ENCODE data around the gene UQCRC1.

UQCRC1 gene

DNA sequence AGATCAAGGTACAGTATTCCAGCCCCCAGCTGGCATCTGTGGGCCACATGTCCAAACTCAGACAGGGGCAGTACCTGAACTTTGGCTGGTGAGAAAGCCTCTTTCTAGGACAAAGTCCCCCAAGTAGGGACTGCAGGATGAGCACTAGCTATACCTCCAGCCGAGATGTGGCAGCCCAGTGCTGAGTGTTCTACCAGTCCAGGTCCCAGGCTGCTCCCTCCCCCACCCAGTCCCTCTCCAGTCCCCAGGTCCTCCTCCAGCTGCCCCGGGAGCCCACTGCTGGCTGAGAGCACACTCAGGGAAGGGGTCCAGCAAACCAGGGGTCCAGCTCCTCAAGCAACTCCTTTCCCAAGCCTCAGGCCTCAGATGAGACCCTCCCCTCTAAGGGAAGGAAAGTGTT is 24.3 kb upstream of the UQCRC1 start:
- DNase-seq (ENCODE audit: low read depth in 2 of 2, low spot score in 1 of 2): no peak

DNA sequence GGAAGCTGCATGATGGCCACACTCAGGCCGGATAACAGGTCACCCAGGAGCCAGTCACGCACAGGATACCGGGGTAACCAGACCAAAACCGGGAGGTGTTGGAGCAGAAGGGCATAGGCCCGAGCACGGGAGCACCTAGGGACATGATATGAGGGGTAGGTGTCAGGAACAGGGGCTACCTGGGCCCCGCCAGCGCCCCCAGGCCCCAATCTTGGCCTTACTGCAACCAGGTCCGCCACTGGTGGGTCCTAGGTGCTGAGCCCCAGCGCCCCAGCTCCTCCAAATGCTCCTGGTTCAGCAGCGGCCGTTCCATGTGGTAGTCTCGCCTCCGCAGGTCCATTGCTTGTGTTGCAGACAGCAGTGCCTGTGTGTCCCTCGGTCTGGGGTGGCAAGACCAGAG is 23.8 kb upstream of the UQCRC1 start:
- no peak for DNase-seq (ENCODE audit: low read depth in 2 of 2, low spot score in 1 of 2)

DNA sequence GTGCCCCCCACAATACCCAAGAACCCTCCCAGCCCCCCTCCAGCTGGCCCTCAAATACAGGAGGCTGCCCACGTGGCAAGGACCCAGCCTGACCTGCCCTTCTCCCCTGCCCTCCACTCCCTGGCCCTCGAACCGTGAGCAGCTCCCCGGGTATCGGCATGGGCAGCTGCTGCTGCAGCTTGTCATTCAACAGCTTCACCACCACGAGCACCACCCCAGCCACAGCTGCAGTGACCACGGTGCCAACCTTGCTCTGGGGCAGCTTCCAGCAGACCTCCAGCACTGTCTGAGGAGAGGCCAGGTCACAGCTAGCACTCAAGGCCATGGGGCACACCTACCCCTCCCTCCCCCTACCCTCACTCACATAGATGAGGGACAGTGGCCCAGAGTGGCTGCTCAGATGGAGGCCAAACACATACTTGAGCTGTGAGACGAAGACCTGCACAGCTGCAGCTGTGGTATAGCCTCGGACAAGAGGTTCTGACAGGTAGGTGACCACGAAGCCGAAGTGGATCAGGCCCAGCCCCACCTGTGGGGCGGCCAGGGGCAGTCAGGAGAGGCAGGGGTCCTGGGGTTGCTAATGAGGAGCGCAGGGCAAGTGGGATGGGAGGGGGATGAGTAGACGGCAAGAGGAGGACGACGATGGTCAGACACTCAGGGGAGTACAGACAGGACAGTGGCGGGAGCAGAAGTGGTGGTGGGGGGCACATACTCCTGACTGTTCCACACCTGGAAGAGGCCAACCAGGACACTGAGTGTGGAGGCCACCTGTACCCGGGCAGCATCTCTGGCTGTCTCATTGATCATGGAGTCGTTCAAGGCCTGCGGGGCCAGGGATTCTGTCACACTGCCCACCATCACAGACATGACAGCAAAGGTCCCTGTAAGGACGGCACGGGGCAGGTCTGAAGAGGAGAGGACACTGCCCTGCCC is 22.3 kb upstream of the UQCRC1 start:
- no peak for DNase-seq (ENCODE audit: low read depth in 2 of 2, low spot score in 1 of 2)

DNA sequence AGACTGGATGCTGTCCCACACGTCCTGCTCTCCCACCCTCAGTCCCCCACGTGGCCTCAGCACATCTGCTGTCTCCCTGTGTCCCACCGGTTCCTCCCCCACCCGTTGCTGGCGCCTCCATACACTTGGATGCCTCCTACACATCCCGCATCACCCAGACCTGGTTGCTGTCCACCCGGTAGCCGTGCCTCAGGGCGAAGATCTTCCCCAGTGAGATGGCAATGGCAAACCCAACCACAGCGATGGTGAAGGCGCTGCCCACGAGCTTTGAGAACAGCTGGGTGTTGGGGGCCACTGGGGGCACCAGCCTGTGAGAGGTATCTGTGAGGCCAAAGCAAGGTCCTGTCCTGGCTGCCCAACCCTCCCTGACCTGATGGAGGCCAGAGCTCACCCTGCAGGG is 21.4 kb upstream of the UQCRC1 start:
- DNase-seq (ENCODE audit: low read depth in 2 of 2, low spot score in 1 of 2): no peak

DNA sequence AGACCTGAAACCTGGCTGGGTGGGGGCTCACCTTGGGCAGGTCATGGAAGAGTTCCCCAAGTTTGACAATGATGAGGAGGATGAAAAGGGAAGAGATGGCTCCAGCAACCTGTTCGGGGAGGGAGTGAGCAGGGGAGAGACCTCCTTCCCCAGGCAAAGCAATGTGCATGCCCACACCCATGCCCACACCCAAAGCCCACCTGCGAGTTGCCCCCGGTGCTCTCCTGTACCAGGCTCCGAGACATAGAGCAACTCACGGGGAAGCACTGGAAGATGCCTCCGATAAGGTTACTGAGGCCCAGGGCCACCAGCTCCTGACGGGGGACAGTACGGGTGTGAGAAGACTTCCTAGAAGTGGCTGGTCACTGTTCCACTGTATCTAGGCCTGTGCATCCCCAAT is 21.0 kb upstream of the UQCRC1 start:
- DNase-seq (ENCODE audit: low read depth in 2 of 2, low spot score in 1 of 2): no peak

DNA sequence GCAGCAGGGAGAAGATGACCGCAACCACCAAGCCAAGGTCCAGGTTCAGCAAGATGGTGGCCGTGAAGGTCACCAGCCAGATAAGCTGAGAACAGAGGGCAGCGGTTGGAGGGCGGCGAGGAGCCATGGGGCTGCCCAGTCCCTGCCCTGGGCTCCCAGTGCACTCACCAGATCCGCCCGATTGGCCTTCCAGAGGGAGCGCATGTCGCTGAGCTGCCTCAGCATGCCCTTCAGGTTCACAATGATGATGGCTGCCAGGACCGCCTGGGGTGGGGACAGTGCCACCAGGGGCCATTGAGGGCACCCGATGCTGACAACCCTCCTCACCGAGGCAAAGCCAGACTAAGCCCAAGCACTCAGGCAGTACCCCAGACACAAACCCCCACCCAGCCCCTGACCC is 20.4 kb upstream of the UQCRC1 start:
- DNase-seq (ENCODE audit: low read depth in 2 of 2, low spot score in 1 of 2): no peak

DNA sequence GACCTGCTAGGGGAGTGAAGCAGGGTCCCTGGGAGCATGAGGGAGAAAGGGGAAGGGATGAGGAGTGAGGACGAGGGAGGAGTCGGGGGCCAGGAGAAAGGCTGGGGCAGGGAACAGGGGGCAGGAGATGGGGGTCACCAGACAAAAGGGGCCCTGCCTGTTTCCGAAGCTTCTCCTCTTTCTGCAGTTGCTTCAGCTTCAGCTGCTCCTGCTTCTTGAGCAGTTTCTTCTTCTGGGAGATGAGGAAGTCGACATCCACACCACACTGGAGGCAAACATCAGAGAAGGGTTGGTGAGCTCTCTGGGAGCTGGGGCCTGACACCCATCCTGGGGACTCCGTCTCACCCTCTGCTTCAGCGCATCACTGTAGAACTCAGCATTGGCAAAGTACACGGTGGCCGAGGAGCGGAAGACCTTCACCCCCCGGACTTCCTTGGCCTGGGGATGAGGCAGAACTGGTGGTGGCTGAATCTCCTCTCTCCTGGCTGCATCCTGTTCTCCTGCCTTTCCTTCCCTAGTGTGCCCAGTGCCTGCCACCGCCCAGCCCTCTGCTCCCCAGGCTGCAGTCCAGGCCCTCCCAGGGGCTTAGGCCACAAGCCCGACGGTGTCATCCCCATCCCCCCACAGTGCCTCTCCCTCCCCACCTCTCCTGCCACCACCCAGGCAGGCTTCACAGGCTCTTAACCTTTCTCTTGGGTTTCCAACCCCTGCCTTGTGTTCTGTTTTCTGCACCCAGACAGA is 19.0 kb upstream of the UQCRC1 start:
- no peak for DNase-seq (ENCODE audit: low read depth in 2 of 2, low spot score in 1 of 2)

DNA sequence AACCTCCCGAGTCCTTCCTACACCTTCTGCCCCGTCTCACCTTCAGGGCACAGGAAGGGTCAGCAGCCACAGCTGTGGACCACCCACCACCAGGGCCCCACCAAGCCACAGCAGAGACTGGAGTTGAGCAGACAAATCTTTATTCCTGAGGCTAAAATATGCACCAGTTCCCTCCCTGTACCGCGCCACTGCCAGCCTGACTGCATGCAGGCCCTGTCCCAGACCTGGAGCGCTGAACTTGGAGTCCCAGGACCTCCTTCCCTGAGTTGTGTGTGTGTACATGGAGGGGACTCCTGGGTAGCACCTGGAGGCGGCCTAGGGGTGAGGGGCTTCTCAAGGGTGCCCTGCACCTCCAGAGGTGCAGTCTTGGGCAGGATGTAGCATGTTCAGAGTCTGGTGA is 16.2 kb upstream of the UQCRC1 start:
- DNase-seq (ENCODE audit: low read depth in 2 of 2, low spot score in 1 of 2): no peak

DNA sequence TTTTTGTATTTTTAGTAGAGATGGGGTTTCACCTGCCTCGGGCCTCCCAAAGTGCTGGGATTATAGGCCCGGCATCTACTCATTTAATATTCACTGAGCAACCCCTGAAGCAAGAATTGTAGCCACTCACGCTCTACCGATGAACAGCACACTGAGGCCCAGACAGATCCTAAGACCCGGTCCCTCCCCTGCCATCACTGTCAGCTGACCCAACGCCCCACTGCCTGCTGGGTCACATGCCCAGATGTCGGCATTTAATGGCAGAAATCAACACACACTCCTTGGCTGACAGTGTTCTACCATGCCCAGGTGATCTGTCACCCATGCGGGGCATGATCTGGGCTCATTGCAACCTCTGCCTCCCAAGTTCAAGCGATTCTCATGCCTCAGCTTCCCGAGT is 15.3 kb upstream of the UQCRC1 start:
- no peak for DNase-seq (ENCODE audit: low read depth in 2 of 2, low spot score in 1 of 2)

DNA sequence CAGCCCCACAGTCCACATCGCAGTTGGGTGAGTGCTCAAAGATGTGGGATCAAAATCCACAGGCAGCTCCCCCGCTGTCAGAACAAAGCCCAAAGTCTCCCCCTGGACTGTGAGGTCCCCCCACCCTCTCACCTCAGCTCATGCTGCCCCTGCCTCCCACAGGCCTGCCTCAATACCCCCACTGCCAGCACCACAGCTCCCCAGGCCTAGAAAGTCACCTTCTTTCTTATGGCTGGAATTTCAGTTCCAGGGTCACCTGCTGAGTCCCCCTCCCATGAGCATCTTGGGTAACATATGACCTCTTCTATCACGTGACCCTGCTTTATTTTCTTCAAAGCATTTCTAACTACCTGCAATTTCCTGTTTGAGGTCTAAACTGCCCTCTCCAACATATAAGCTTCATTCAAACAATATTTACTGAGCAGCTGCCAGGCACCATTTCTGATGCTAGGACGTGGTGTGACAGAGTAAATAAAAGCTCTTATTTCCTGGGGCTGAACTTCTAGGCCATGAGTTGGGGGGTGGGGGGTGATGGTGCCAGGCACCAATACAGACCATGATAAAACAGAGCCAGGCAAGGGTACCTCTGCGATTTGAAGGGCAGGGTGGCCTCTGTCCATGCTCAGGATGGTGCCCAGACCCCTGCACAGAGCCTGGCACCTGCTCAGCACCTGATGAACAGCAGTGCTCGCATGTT is 14.6 kb upstream of the UQCRC1 start:
- DNase-seq (ENCODE audit: low read depth in 2 of 2, low spot score in 1 of 2): no peak

DNA sequence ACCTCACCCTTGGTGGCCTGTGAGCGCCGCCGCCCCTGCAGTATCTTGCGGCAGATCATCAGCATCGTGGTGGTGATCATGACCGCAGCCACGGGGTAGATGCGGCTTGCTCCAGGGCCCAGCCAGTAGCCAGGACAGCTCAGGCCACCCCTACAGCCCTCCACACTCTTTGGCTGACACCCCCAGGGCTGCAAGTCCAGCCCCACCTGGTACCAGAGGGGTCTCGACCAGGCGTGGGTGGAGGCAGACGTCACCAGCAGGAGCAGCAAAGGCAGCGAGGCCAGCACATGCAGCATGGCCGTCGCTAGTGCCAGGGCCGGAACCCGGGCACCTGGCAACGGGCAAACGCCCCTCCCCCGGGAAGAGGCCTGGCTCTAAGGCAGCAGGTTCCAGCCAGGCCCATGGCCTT is 12.0 kb upstream of the UQCRC1 start, which contains the start of gene TMEM89:
Gene TMEM89, minus strand, starts transcription at position 309 of the 409 bp plus-strand sequence. Its CDS starts 13 bp downstream, at position 296.
- no peak for DNase-seq (ENCODE audit: low read depth in 2 of 2, low spot score in 1 of 2)

DNA sequence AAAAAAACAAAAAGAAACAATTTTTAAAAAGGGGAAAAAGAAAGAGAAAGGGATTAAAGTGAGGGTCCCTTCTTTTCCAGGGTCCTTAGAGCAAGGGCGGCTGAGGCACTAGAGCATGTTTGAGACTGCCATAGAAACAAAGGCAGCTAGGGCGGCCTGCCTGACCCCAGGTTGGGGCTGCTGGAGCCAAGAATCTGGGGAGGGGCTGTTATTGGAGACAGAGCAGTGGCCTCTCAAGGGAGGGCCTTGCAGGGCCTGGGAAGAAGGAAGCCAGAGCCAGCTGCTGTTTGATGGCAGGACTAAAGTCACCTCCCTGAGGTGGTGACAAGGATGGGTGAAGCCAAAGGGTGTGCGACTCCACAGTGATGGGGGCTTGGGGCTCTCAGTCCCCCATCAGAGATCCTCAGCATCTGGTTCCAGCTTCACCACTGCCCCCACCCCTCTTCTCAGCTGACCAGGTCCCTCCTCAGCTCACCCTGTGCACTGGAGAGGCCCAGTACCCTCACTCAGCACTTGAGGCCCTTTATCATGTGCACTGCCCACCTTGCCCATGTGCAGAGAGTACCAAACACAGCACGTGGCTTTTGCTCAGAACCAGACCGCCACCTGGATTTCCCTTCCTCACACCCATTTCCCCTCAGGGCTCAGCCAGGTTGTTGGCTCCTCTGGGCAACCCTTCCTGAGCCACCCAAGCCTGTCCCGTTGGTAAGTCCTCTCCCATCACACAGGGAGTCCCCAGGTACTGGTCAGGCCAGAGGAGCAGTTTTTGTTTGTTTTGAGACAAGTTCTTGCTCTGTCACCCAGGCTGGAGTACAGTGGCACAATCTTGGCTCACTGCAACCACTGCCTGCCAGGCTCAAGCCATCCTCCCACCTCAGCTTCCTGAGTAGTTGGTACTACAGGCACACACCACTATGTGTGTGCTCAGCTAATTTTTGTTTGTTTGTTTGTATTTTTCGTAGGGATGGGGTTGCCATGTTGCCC is 10.4 kb upstream of the UQCRC1 start:
- DNase-seq (ENCODE audit: low read depth in 2 of 2, low spot score in 1 of 2): no peak

DNA sequence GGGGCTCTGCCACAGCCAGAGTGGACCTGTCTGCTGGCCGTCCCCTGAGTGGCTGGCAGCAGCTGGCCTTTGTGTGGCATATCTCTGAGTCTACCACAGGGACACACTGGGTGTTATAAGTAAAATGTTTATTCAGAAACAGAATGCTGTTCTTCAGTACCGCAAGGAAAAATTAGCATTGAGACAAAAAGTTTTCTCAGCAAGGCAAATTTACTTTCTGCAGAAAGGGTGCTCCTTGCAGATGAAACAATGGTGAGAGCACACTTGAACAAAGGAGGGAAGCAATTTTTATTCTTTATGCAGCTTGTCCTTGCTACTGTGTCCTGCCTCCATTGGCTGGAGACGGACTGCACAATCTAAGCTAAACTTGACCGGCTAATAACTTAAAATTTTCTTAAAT is 8.1 kb upstream of the UQCRC1 start:
- no peak for DNase-seq (ENCODE audit: low read depth in 2 of 2, low spot score in 1 of 2)

DNA sequence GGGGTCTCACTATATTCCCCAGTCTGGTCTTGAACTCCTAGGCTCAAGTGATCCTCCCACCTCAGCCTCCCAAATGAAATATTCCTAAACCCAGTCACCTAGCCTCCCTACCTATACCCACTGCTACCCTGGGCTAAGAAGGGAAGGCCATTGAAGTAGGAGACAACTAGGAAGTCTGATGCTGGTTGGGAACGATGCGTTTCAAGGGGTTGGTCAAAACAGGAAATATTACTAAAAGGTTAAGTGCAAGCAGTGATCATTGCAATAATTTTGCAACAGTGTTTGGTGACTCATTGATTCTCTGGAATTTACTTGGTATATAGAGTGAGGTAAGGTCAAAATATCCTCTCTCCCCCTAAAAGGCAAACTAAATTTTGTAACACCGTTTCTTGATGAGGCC is 4.6 kb upstream of the UQCRC1 start:
- no peak for DNase-seq (ENCODE audit: low read depth in 2 of 2, low spot score in 1 of 2)

DNA sequence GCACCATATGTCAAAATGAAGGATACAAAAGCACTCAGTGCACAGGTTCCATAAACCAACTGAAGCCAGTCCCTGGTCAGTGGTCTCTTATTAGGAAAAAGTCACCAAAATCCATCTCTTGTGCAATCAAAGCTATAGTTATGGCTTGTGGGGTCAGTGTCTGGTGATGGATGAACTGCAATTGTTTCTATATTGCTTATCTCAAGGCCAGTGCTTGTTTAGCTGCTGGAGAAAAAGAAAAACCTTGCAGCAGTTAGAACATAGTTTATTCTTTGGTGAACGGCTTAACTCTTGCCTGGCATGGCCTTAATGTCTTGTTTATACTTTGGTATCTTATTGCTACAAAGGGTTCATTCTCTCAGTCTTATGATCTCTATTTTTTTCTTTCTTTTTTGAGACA is 2.9 kb upstream of the UQCRC1 start:
- DNase-seq (ENCODE audit: low read depth in 2 of 2, low spot score in 1 of 2): no peak

DNA sequence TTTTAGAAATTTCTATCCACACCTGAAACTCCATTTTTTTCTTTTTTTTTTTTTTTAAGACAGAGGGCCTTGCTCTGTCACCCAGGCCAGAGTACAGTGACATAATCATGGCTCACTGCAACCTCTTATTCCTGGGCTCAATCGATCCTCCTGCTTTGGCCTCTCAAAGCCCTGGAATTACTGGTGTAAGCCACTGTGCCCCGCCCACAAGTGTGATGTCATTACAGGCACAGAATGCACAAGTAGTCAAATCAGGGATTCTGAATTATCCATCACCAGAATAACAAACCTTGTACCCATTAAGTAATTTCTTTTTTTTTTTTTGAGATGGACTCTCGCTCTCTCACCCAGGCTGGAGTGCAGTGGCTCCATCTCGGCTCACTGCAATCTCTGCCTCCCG is 1.9 kb downstream of the UQCRC1 start:
- DNase-seq (ENCODE audit: low read depth in 2 of 2, low spot score in 1 of 2): no peak

DNA sequence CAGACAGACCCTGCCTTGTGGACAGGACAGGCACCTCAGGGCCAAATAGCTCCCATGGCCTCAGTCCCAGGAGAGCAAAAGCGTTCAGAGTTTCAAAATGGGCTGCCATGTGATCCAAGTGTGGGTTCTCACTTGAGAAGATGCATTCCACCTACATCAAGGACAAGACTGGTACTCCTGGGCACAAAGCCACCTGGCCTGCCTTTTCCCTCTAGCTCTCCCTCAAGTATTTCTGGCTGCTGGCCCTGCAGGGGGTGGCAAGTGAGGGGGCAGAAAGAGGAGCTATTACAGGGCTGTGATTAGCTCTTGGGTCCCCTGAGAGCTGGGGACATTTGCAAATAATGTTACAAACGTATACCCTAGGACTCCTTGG is 7.8 kb downstream of the UQCRC1 start:
- DNase-seq (ENCODE audit: low read depth in 2 of 2, low spot score in 1 of 2): no peak

DNA sequence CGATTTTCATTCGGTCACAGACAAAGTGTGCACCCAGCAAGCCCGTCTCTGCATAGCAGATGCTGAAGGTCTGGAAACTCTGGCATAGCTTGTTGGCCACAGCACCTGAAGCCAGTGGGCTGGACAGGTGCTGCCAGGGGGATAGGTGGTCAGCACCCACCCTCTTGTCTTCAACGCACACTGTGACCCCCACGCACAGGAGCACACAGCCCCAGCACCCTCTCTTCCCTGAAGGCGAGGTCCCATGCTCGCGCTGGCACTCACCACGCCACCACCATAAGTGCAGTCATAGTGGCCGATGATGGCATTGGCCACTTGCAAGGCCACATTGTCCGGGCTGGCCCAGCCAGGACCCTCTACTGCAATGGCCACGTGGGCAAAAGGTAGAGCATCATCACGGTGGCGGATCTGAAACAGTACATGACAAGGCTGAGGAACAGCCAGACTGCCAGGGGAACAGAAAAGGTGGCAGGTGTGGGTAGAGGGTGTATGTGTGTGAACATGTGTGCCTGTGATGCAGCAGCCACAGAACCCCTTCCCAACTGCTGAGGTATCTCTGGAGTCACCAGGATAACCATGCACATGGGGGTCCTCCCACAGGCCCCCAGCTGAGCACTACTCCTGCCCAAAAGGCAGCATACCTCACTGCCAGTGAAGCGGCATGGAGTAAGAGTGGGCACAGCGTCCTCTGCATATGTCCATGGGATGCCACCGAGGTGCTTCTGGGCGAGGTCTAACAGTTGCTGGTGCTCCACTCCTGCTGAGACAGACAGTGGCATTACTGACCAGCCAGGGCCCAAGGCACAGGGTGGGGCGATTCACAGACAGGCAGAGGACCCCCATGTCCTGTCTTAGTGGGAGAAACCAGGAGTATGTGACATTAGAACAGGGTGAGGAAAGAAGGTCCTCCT is 8.5 kb downstream of the UQCRC1 start:
- DNase-seq (ENCODE audit: low read depth in 2 of 2, low spot score in 1 of 2): no peak

DNA sequence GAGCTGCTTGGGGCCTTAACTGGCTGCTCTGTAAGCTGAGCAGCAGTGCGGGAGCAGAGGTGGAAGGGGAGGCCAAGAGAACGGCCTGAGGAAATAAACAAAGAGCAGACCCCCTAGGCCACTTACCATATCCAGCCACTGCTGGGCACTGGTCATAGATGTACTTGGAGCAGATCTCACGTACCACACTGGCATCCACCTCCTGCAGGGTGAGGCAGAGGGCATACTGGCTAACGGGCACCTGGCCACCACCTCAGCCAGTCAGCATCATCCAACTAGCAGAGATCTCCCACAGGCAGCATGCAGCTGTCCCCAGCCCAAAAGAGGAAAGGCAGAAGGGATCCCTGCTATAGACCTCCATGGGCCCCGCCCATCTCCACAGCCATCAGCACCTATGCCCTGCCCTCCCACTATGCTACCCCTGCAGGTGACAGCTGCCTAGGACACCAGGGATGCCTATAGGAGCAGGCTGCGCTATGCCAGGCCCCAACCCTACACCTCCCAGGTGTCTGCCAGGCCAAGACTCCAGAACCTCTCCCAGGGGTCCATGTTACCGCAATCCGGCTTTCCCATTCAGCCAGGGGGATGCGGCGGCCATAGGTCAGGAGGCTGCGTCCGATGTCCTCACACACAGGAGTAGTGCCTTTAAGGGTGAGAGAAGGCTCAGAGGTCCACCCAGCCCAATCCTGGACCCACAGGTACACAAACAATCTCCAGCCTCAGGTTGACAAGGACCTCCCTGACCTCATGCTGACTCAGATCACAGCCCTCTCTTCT is 9.7 kb downstream of the UQCRC1 start:
- DNase-seq (ENCODE audit: low read depth in 2 of 2, low spot score in 1 of 2): no peak
